H1 (cell line): ENCODE data around the gene MFRP. TPM values are rescaled to one million over a fixed set of nuclear protein-coding genes. Genes with fewer than 3 reads are reported as not detected.

Experiments
- ASH2L ChIP-seq: fragments of 200-600, 300-600 bp; sonication (generic); IDR thresholded peaks from one replicate; pipeline ENCODE4 v1.7.1; 2017; ENCODE audit warnings: low read length
- ATF3 ChIP-seq: IDR thresholded peaks from 2 replicates; pipeline ENCODE4 v1.6.1; 2011; ENCODE audit warnings: low read depth, mild to moderate bottlenecking, low read length; ENCODE audit not compliant: insufficient read depth
- BRCA1 ChIP-seq: IDR thresholded peaks from 2 replicates; pipeline ENCODE4 v1.6.1; 2012; ENCODE audit warnings: low read depth, low read length, improper control_type of control experiment
- CBX8 ChIP-seq: fragments of 300-800, 300-1000 bp; sonication (generic); IDR thresholded peaks from 2 replicates; pipeline ENCODE4 v1.7.1; 2016; ENCODE audit warnings: low read depth, low read length, borderline replicate concordance
- CTCF ChIP-seq, 3 experiments: IDR thresholded peaks; 1 replicate in 2 of 3; 2 replicates in 1 of 3; pipeline versions ENCODE4 v1.5.1 to v1.6.1; 2011; ENCODE audit warnings: low read length in 3 of 3, mild to moderate bottlenecking in 3 of 3, inconsistent platforms in 2 of 3, low read depth in 1 of 3, moderate library complexity in 1 of 3; ENCODE audit not compliant: insufficient read depth in 1 of 3; ENCODE audit errors: control extremely low read depth in 1 of 3
- FOSL1 ChIP-seq: IDR thresholded peaks from 2 replicates; pipeline ENCODE4 v1.6.1; 2011; ENCODE audit warnings: mild to moderate bottlenecking, low read depth, low read length, moderate library complexity; ENCODE audit not compliant: insufficient read depth
- JUN ChIP-seq: IDR thresholded peaks from 2 replicates; pipeline ENCODE4 v1.6.1; 2011; ENCODE audit warnings: low read depth, mild to moderate bottlenecking, improper control_type of control experiment, low read length
- KDM1A ChIP-seq: fragments of 200-600, 300-600 bp; sonication (generic); IDR thresholded peaks from 2 replicates; pipeline ENCODE4 v1.7.1; 2016; ENCODE audit warnings: mild to moderate bottlenecking, low read length, borderline replicate concordance
- KDM4A ChIP-seq: IDR thresholded peaks from one replicate; pipeline ENCODE4 v1.7.1; 2012; ENCODE audit warnings: low read depth, mild to moderate bottlenecking, moderate library complexity, low read length, inconsistent platforms; ENCODE audit not compliant: severe bottlenecking
- POLR2AphosphoS5 ChIP-seq: IDR thresholded peaks from 2 replicates; pipeline ENCODE4 v1.6.1; 2011; ENCODE audit warnings: low read depth, low read length
- RAD21 ChIP-seq, 2 experiments: IDR thresholded peaks in 1 of 2; conservative IDR thresholded peaks in 1 of 2; 2 replicates each; pipeline ENCODE4 v1.6.1; 2011; ENCODE audit warnings: low read depth in 2 of 2, low read length in 2 of 2, improper control_type of control experiment in 1 of 2, inconsistent platforms in 1 of 2, mild to moderate bottlenecking in 1 of 2, moderate library complexity in 1 of 2
- RFX5 ChIP-seq: IDR thresholded peaks from 2 replicates; pipeline ENCODE4 v1.6.1; 2011; ENCODE audit warnings: low read depth, low read length, improper control_type of control experiment, borderline replicate concordance
- RNF2 ChIP-seq: fragments of 200-900, 300-1000 bp; sonication (generic); IDR thresholded peaks from 2 replicates; pipeline ENCODE4 v1.7.1; 2016; ENCODE audit warnings: borderline replicate concordance, low read depth, mild to moderate bottlenecking, antibody characterized with exemption, low read length; ENCODE audit not compliant: poor library complexity, severe bottlenecking; ENCODE audit errors: missing control alignments
- RXRA ChIP-seq: IDR thresholded peaks from 2 replicates; pipeline ENCODE4 v1.6.1; 2011; ENCODE audit warnings: low read depth, mild to moderate bottlenecking, low read length, moderate library complexity; ENCODE audit not compliant: insufficient read depth
- SIN3A ChIP-seq, 2 experiments: IDR thresholded peaks in 1 of 2; conservative IDR thresholded peaks in 1 of 2; 2 replicates each; pipeline ENCODE4 v1.6.1; 2011 to 2012; ENCODE audit warnings: low read length in 2 of 2, improper control_type of control experiment in 1 of 2, low read depth in 1 of 2, mild to moderate bottlenecking in 1 of 2
- SIX5 ChIP-seq: IDR thresholded peaks from 2 replicates; pipeline ENCODE4 v1.6.1; 2011; ENCODE audit warnings: mild to moderate bottlenecking, low read depth, low read length
- SP1 ChIP-seq: IDR thresholded peaks from 2 replicates; pipeline ENCODE4 v1.6.1; 2011; ENCODE audit warnings: low read depth, low read length
- SP2 ChIP-seq: IDR thresholded peaks from 2 replicates; pipeline ENCODE4 v1.6.1; 2012; ENCODE audit warnings: mild to moderate bottlenecking, low read length, inconsistent platforms
- TAF1 ChIP-seq: IDR thresholded peaks from 2 replicates; pipeline ENCODE4 v1.6.1; 2011; ENCODE audit warnings: mild to moderate bottlenecking, low read depth, low read length
- TCF12 ChIP-seq: IDR thresholded peaks from 2 replicates; pipeline ENCODE4 v1.6.1; 2011; ENCODE audit warnings: low read depth, mild to moderate bottlenecking, low read length
- polyA plus RNA-seq, 7 experiments: library from polyadenylated mRNA; depleted of rRNA in 3 of 7; stranded (reverse) in 5 of 7; unstranded in 2 of 7; fragments of >200 nt in 5 of 7; fragments of 200-250 nt in 2 of 7; gene quantifications; 1 replicate in 5 of 7; 2 replicates in 1 of 7; 4 replicates in 1 of 7; pipeline versions ENCODE4 v1.2.1 to v1.2.3, GENCODE V29; 2011 to 2013; ENCODE audit warnings: missing spikeins in 2 of 7, mixed read lengths in 2 of 7
- total RNA-seq: library from RNA; stranded (reverse); fragmentation: NEBNext Ultra II Directional; extraction: Animal tissue kit (Norgen Biotek cat#: 25700); gene quantifications from 2 replicates; pipeline ENCODE4 v1.2.1, GENCODE V29; 2021

Gene MFRP
- total and polyA plus RNA-seq, 2 of the 8 experiments (the other 6 are each of a cell fraction or from before 2014, with no cell fraction given) = 0.02 TPM; not detected in 1

GRCh38 chr11:119334174-119334930 lies 12.2 kb downstream of the MFRP start, which contains the start of gene RNF26 (continued):
- TF ChIP-seq SIN3A (conservative IDR thresholded peaks at IDR 0.05 in 1 of 2, IDR thresholded peaks at IDR 0.05 in 1 of 2; ENCODE audit: low read depth in 1 of 2, low read length in 2 of 2) = 0 out of 4 replicates have a peak, but pooled peaks of 1 of the 2 experiments have one; percentile 63
- no peak for TF ChIP-seq JUN
- TF ChIP-seq TCF12 = no peak
- TF ChIP-seq POLR2AphosphoS5 = peak; percentile 76
- no peak for TF ChIP-seq SIX5
- no peak for TF ChIP-seq CBX8
- no peak for TF ChIP-seq RXRA
- no peak for TF ChIP-seq RNF2
- no peak for TF ChIP-seq RFX5
- no peak for TF ChIP-seq KDM1A
- TF ChIP-seq SP1 = peak; percentile 98
- TF ChIP-seq FOSL1 = no peak
- TF ChIP-seq RAD21 (IDR thresholded peaks at IDR 0.05 in 1 of 2, conservative IDR thresholded peaks at IDR 0.05 in 1 of 2; ENCODE audit: low read depth in 2 of 2, low read length in 2 of 2) = no peak
- TF ChIP-seq BRCA1 = no peak
- TF ChIP-seq CTCF (IDR thresholded peaks at IDR 0.05; ENCODE audit: control extremely low read depth in 1 of 3, insufficient read depth in 1 of 3, low read depth in 1 of 3, low read length in 3 of 3) = no peak
- peak; percentile 62 for TF ChIP-seq KDM4A
- TF ChIP-seq TAF1 = peak; percentile 88
- TF ChIP-seq ATF3 = no peak
- peak; percentile 81 for TF ChIP-seq ASH2L
- peak; percentile 24; the same call in 1 of the 2 replicates for TF ChIP-seq SP2
